Gastroesophageal sphincter (tissue), 4 donors: Measurements from ENCODE around the gene IRF2. TPM values are rescaled to one million over a fixed set of nuclear protein-coding genes. Genes with fewer than 3 reads are reported as not detected.

Experiments
- ATAC-seq: fragments of 150-250 bp; one replicate; pipeline ENCODE4 v1.9.1; 2016; ENCODE audit warnings: mild to moderate bottlenecking, moderate library complexity
- H3K27ac ChIP-seq, 4 donors: fragments of 200-600 bp; sonication (generic) in 3 of 4; 1 replicate in 3 of 4; 2 replicates in 1 of 4; pipeline ENCODE4 v1.5.1; 2016 to 2019
- H3K27me3 ChIP-seq: fragments of 200-600 bp; sonication (generic); one replicate; pipeline ENCODE4 v1.5.1; 2019
- H3K36me3 ChIP-seq, 2 donors: fragments of 200-600 bp; sonication (generic); one replicate each; pipeline ENCODE4 v1.5.1; 2019; ENCODE audit warnings: control low read depth in 1 of 2
- H3K4me1 ChIP-seq, 3 donors: fragments of 200-600 bp; sonication (generic); 1 replicate in 2 of 3; 2 replicates in 1 of 3; pipeline ENCODE4 v1.5.1; 2016 to 2019; ENCODE audit warnings: control low read depth in 2 of 3
- H3K4me3 ChIP-seq, 2 donors: fragments of 200-600 bp; sonication (generic); one replicate each; pipeline ENCODE4 v1.5.1; 2019; ENCODE audit warnings: mild to moderate bottlenecking in 1 of 2, moderate library complexity in 1 of 2
- H3K9me3 ChIP-seq, 3 donors: fragments of 200-600 bp; sonication (generic); one replicate each; pipeline ENCODE4 v1.5.1; 2017 to 2019; ENCODE audit warnings: control low read depth in 2 of 3
- EP300 ChIP-seq: sonication (generic); formaldehyde crosslinking; IDR thresholded peaks from one replicate; pipeline ENCODE4 v1.6.1; 2017; ENCODE audit warnings: antibody characterized with exemption, mild to moderate bottlenecking
- POLR2A ChIP-seq, 2 donors: fragments of 450-650 bp; IDR thresholded peaks; one replicate each; pipeline ENCODE4 v1.6.1; 2017; ENCODE audit warnings: antibody characterized with exemption in 2 of 2, mild to moderate bottlenecking in 2 of 2, moderate library complexity in 1 of 2
- POLR2AphosphoS5 ChIP-seq: sonication (generic); formaldehyde crosslinking; IDR thresholded peaks from one replicate; pipeline ENCODE4 v1.6.1; 2017; ENCODE audit warnings: antibody characterized with exemption
- WGBS, 2 donors: methylation state at CpG; one replicate each; pipeline ENCODE4 v1.1.5; 2018; ENCODE audit warnings: low coverage in 1 of 2; 5-methylcytosine and 5-hydroxymethylcytosine counted together
- total RNA-seq, 4 donors: library from RNA; depleted of rRNA; stranded (reverse); fragments of >200 nt; gene quantifications; one replicate each; pipeline ENCODE4 v1.1.0, GENCODE V29; 2016
- TF ChIP-seq, protein P1 (sequence below), 4 experiments: fragments of 200-600 bp in 2 of 4; fragments of 450-650 bp in 2 of 4; sonication (generic) in 1 of 4; IDR thresholded peaks; one replicate each; pipeline ENCODE4 v1.5.1; 2017 to 2019; ENCODE audit warnings: antibody characterized with exemption in 4 of 4, mild to moderate bottlenecking in 2 of 4, moderate library complexity in 2 of 4

Gene IRF2
- total RNA-seq, 4 donors from 2014 or later = 34.1 to 41.7 (median 35.4) TPM

DNA sequence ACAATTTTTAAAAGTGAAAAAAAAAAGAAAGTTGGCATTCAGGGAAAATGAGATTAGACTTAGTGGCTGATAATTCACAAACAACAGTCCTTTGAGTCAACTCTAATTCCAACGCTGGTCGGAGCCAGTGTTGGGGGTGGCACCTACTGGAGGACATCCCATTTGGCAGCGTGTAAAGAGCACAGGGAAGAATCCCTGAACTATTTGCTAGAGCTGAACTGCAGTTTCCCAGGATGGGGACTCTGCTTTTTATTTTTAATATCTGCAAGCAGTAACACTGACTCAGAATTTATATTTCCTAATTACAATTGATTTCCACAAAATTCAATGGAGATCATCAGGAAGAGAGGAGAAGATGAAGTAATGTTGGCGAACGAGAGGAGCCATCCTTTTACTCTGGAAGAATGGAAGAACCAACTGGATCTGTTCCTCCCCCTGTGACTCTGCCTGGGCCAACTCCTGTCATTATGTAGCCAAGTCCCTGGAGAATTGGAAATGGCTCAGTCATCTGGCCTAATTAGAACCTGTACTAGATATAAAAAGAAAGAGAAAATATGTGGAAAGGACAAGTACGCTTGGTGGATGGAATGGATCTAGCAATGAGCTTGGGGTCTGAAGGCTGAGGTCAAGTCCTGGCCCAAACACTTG is 76.7 kb downstream of the IRF2 start:
- Histone ChIP-seq H3K9me3 (no peaks in the 10 kb centered on the region), H3K4me3 (no peak overlapping the region), H3K36me3 (peaks cover 0 to 95% of the 10 kb centered on the region in 2 donors), H3K27ac (peak overlapping the region in 1 of 4 donors; percentile 52), H3K27me3 (no peaks in the 10 kb centered on the region), H3K4me1 (peaks cover 0 to 69% (median 0%) of the 10 kb centered on the region in 3 donors)
- WGBS, 2 donors = 57 to 69% methylated on average over 6 of the region's 6 CpGs
- no peak for ATAC-seq
- TF ChIP-seq POLR2A (IDR thresholded peaks at IDR 0.05) (no peak), EP300 (no peak), POLR2AphosphoS5 (no peak)
- TF ChIP-seq, protein P1, sequence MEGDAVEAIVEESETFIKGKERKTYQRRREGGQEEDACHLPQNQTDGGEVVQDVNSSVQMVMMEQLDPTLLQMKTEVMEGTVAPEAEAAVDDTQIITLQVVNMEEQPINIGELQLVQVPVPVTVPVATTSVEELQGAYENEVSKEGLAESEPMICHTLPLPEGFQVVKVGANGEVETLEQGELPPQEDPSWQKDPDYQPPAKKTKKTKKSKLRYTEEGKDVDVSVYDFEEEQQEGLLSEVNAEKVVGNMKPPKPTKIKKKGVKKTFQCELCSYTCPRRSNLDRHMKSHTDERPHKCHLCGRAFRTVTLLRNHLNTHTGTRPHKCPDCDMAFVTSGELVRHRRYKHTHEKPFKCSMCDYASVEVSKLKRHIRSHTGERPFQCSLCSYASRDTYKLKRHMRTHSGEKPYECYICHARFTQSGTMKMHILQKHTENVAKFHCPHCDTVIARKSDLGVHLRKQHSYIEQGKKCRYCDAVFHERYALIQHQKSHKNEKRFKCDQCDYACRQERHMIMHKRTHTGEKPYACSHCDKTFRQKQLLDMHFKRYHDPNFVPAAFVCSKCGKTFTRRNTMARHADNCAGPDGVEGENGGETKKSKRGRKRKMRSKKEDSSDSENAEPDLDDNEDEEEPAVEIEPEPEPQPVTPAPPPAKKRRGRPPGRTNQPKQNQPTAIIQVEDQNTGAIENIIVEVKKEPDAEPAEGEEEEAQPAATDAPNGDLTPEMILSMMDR (IDR thresholded peaks at IDR 0.05) = no peak

DNA sequence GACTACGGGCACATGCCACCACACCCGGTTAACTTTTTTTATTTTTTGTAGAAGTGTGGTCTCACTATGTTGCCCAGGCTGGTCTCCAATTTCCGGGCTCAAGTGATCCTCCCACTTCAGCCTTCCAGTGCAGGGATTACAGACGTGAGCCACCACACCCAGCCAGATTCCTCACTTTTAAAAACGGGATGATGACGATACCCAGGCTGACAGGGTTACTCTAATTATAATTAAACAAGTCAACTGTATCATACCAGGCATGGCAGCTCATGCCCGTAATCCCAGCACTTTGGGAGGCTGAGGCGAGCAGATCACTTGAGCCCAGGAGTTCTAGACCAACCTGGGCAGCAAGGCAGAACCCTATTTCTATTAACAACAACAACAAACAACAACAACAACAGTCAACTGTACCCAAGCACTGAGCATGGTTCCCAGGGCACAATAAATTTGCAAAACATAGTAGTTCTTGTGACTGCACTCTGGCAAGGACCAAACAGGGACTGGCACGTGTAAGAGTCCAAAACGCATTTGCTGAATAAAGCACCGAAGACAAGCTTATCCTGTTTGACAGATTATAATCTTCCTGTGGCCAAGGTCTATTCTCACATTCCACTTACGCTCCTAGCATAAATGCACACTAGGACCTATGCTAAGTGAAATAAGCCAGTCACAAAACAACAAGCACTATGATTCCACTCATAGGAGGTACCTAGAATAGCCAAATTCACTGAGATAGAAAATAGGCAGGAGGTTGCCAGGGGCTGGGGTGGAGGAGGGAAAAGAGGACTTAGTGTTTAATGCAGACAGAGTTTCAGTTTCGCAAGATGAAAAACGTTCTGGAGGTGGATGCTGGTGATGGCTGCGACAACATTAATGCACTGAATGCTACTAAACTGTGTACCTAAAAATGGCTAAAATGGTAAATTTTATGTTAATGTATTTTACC is 77.5 kb downstream of the IRF2 start:
- ATAC-seq = no peak
- Histone ChIP-seq H3K27me3 (no peaks in the 10 kb centered on the region), H3K36me3 (peaks cover 0 to 95% of the 10 kb centered on the region in 2 donors), H3K4me1 (peaks cover 0 to 65% (median 0%) of the 10 kb centered on the region in 3 donors), H3K9me3 (no peaks in the 10 kb centered on the region), H3K4me3 (no peak overlapping the region), H3K27ac (peak overlapping the region in 2 of 4 donors; percentile 52 to 60)
- WGBS, 2 donors = 84 to 87% methylated on average over 12 to 14 of the region's 15 CpGs
- TF ChIP-seq, protein P1 (IDR thresholded peaks at IDR 0.05) = no peak
- TF ChIP-seq POLR2AphosphoS5 (no peak), EP300 (no peak), POLR2A (IDR thresholded peaks at IDR 0.05) (no peak)

DNA sequence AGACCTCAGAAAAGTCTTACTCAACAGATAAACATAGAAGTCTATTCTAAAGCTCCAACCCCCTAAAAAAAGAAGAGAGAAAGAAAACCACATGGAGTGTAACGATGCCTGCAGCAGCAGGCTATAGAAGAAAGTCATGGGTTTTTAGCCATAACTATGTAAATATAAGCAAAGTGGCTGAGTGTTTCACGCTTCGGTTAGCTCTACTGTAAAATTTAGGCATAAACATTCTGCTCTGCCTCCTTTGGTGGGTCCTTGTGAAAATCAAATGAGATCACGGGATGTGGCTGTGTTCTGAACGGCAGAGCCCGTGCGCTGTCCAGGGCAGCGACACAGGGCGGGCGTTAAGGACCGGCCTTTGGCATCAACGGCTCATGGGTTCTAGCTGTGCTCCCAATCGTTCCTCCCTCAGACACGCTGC is 78.4 kb downstream of the IRF2 start:
- ATAC-seq = no peak
- H3K27me3 ChIP-seq = no peaks in the 10 kb centered on the region
- peaks cover 0 to 56% (median 0%) of the 10 kb centered on the region in 3 donors for H3K4me1 ChIP-seq
- WGBS, 2 donors = 93 to 94% methylated on average over 14 of the region's 14 CpGs
- H3K9me3 ChIP-seq = no peaks in the 10 kb centered on the region
- H3K36me3 ChIP-seq = peaks cover 0 to 96% of the 10 kb centered on the region in 2 donors
- H3K27ac ChIP-seq = peak overlapping the region in 3 of 4 donors; percentile 28 to 60 (median 52)
- TF ChIP-seq, protein P1 (IDR thresholded peaks at IDR 0.05) = no peak
- TF ChIP-seq EP300 (no peak), POLR2A (IDR thresholded peaks at IDR 0.05) (no peak), POLR2AphosphoS5 (no peak)
- no peak overlapping the region for H3K4me3 ChIP-seq

DNA sequence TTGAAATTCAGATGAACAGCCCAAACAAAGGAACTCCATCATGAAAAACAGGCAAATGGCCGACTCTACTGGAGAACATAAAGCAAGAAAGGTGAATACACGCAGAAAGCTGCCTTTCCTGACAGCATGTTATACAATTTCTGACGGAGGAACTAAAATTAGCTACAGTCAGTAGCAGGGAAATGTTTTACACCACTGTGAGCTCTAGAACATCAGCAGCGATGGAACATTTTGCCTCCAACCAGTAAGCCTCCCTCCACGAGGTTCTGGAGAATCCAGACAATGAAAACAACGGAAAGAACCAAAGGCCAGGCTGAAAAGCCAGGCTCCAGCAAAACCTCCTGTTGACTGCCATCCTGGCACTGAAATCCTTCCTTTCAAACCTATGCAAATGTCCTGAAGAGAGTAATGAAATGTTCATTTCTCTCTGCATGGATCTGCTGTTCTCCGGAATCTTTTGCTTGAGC is 78.9 kb downstream of the IRF2 start:
- H3K36me3 ChIP-seq = peaks cover 0 to 96% of the 10 kb centered on the region in 2 donors
- WGBS, 2 donors = 72 to 81% methylated on average over 4 to 5 of the region's 7 CpGs
- no peaks in the 10 kb centered on the region for H3K27me3 ChIP-seq
- peak; percentile 18 for ATAC-seq
- no peak overlapping the region for H3K4me3 ChIP-seq
- TF ChIP-seq EP300 (peak; percentile 16), POLR2AphosphoS5 (peak; percentile 56), POLR2A (IDR thresholded peaks at IDR 0.05) (no peak)
- TF ChIP-seq, protein P1 (IDR thresholded peaks at IDR 0.05) = no peak
- H3K9me3 ChIP-seq = no peaks in the 10 kb centered on the region
- H3K27ac ChIP-seq = peak overlapping the region in 3 of 4 donors; percentile 43 to 60 (median 52)
- H3K4me1 ChIP-seq = peaks cover 0 to 52% (median 0%) of the 10 kb centered on the region in 3 donors
